ENCODE data around the gene PROM1. TPM values are rescaled to one million over a fixed set of nuclear protein-coding genes. Genes with fewer than 3 reads are reported as not detected.

The PROM1 gene
- total RNA-seq, 6 donors from 2014 or later, result 1.6 to 43.6 (median 4.3) TPM

GRCh38 chr4:15965325-15965724 is 118.5 kb downstream of the PROM1 start:
- peaks cover 0 to 4% (median 0%) of the 10 kb centered on the region in 4 donors for H3K9me3 ChIP-seq
- TF ChIP-seq POLR2A (IDR thresholded peaks at IDR 0.05) (no peak), POLR2AphosphoS5 (IDR thresholded peaks at IDR 0.05) (no peak), EP300 (IDR thresholded peaks at IDR 0.05) (no peak), CTCF (IDR thresholded peaks at IDR 0.05) (no peak)
- no peak for ATAC-seq (ENCODE audit: low FRiP score in 2 of 2)
- no peaks in the 10 kb centered on the region for H3K4me1 ChIP-seq
- no peaks in the 10 kb centered on the region for H3K27me3 ChIP-seq
- WGBS, 2 donors, result 70 to 76% methylated on average over 5 of the region's 5 CpGs
- H3K27ac ChIP-seq, result no peak overlapping the region
- no peaks in the 10 kb centered on the region for H3K36me3 ChIP-seq
- no peak for DNase-seq
- no peak overlapping the region for H3K4me3 ChIP-seq

GRCh38 chr4:15964159-15964558 is 119.7 kb downstream of the PROM1 start:
- Histone ChIP-seq H3K9me3 (peaks cover 0 to 4% (median 0%) of the 10 kb centered on the region in 4 donors), H3K4me3 (no peak overlapping the region), H3K27me3 (no peaks in the 10 kb centered on the region), H3K27ac (no peak overlapping the region), H3K4me1 (no peaks in the 10 kb centered on the region), H3K36me3 (no peaks in the 10 kb centered on the region)
- ATAC-seq (ENCODE audit: low FRiP score in 2 of 2) (no peak), DNase-seq (no peak)
- 81 to 84% methylated on average over 5 of the region's 5 CpGs for WGBS, 2 donors
- TF ChIP-seq EP300 (IDR thresholded peaks at IDR 0.05), result no peak
- TF ChIP-seq CTCF (IDR thresholded peaks at IDR 0.05), result no peak
- no peak for TF ChIP-seq POLR2A (IDR thresholded peaks at IDR 0.05)
- TF ChIP-seq POLR2AphosphoS5 (IDR thresholded peaks at IDR 0.05), result no peak

- TF ChIP-seq CTCF (IDR thresholded peaks at IDR 0.05) (no peak), POLR2AphosphoS5 (IDR thresholded peaks at IDR 0.05) (no peak), EP300 (IDR thresholded peaks at IDR 0.05) (no peak), POLR2A (IDR thresholded peaks at IDR 0.05) (no peak)
- 45 to 51% methylated on average over 4 of the region's 4 CpGs for WGBS, 2 donors
- no peak overlapping the region for H3K4me3 ChIP-seq
- DNase-seq (peak in 1 of 2 donors; percentile 46), ATAC-seq (ENCODE audit: low FRiP score in 2 of 2) (peak; percentile 44 to 46)
- H3K27me3 ChIP-seq, result no peaks in the 10 kb centered on the region
- H3K36me3 ChIP-seq, result no peaks in the 10 kb centered on the region
- H3K27ac ChIP-seq, result no peak overlapping the region
- H3K4me1 ChIP-seq, result no peaks in the 10 kb centered on the region
- peaks cover 0 to 4% (median 0%) of the 10 kb centered on the region in 4 donors for H3K9me3 ChIP-seq
These were observed 120.2 kb downstream of the PROM1 start for GRCh38 chr4:15963576-15963975.

- peak in 1 of 2 donors; percentile 31 for DNase-seq
These were observed 120.8 kb downstream of the PROM1 start, which contains the start of gene FGFBP2 for GRCh38 chr4:15963001-15963451. Gene FGFBP2, minus strand, starts transcription at chr4:15963175. Its CDS starts 46 bp downstream, at chr4:15963129.

More at GRCh38 chr4:15963001-15963451, 120.8 kb downstream of the PROM1 start, which contains the start of gene FGFBP2:
- no peaks in the 10 kb centered on the region for H3K27me3 ChIP-seq
- WGBS, 2 donors, result 41 to 50% methylated on average over 6 to 9 of the region's 9 CpGs
- no peaks in the 10 kb centered on the region for H3K36me3 ChIP-seq
- H3K4me3 ChIP-seq, result no peak within 1 kb of the TSS
- peaks cover 0 to 4% (median 0%) of the 10 kb centered on the region in 4 donors for H3K9me3 ChIP-seq
- H3K4me1 ChIP-seq, result no peaks in the 10 kb centered on the region
- peak within 1 kb of the TSS in 1 of 4 donors; percentile 30 for H3K27ac ChIP-seq
- TF ChIP-seq CTCF (IDR thresholded peaks at IDR 0.05), result peak in 3 of 6 experiments; percentile 8 to 18 (median 10)
- no peak for TF ChIP-seq POLR2AphosphoS5 (IDR thresholded peaks at IDR 0.05)
- TF ChIP-seq EP300 (IDR thresholded peaks at IDR 0.05), result no peak
- TF ChIP-seq POLR2A (IDR thresholded peaks at IDR 0.05), result no peak
- peak; percentile 41 to 52 for ATAC-seq (ENCODE audit: low FRiP score in 2 of 2)
